K562 (cell line): ENCODE data around the gene OR52K1.

ENCODE experiments used
- ASH1L ChIP-seq: fragments of 450-650 bp; IDR thresholded peaks from 2 replicates; pipeline ENCODE4 v1.6.1; 2018; ENCODE audit warnings: borderline replicate concordance, mild to moderate bottlenecking, low read depth; ENCODE audit not compliant: partially characterized antibody
- CBX8 ChIP-seq: fragments of 200-600 bp; sonication (generic); IDR thresholded peaks from 2 replicates; pipeline ENCODE4 v1.6.1; 2012; ENCODE audit warnings: borderline replicate concordance, mixed run types, low read depth, mild to moderate bottlenecking, moderate library complexity, mixed read lengths, low read length, control low read depth, inconsistent platforms; ENCODE audit not compliant: poor library complexity, severe bottlenecking; ENCODE audit errors: extremely low read depth
- EZH2 ChIP-seq: IDR thresholded peaks from 2 replicates; pipeline ENCODE4 v1.6.1; 2012; ENCODE audit warnings: low read depth, mild to moderate bottlenecking, inconsistent platforms, low read length, borderline replicate concordance
- LCOR ChIP-seq: sonication (generic); formaldehyde crosslinking; IDR thresholded peaks from 2 replicates; pipeline ENCODE4 v1.8.0; 2022; ENCODE audit warnings: mild to moderate bottlenecking, missing genetic modification reagents
- LEF1 ChIP-seq: fragments of 450-650 bp; IDR thresholded peaks from 2 replicates; pipeline ENCODE4 v1.6.1; 2016; ENCODE audit warnings: mild to moderate bottlenecking
- MXI1 ChIP-seq: IDR thresholded peaks from 2 replicates; pipeline ENCODE4 v1.6.1; 2011; ENCODE audit warnings: low read depth, mild to moderate bottlenecking, improper control_type of control experiment, low read length
- NR1H2 ChIP-seq: sonication (generic); formaldehyde crosslinking; IDR thresholded peaks from 2 replicates; pipeline ENCODE4 v1.4.0; 2020; ENCODE audit warnings: mild to moderate bottlenecking, missing genetic modification reagents
- PBX2 ChIP-seq, 2 experiments: IDR thresholded peaks in 1 of 2; conservative IDR thresholded peaks in 1 of 2; 2 replicates each; pipeline ENCODE4 v1.6.1; 2016; ENCODE audit warnings: low read depth in 2 of 2, mild to moderate bottlenecking in 1 of 2, missing compliant biosample characterization in 1 of 2, missing genetic modification characterization in 1 of 2, moderate library complexity in 1 of 2
- POLR2A ChIP-seq: fragments of 450-650 bp; conservative IDR thresholded peaks from 2 replicates; pipeline ENCODE4 v1.6.1; 2016
- POLR2G ChIP-seq: fragments of 200-400 bp; formaldehyde crosslinking; IDR thresholded peaks from 2 replicates; pipeline ENCODE4 v1.6.1; 2017; ENCODE audit warnings: low read depth, mild to moderate bottlenecking, antibody characterized with exemption, low read length, moderate library complexity
- REST ChIP-seq, 2 experiments: fragments of 450-650 bp; formaldehyde crosslinking in 1 of 2; IDR thresholded peaks; 2 replicates each; pipeline versions ENCODE4 v1.4.0 to v1.6.1; 2014 to 2020; ENCODE audit warnings: mild to moderate bottlenecking in 2 of 2, borderline replicate concordance in 1 of 2, low read depth in 1 of 2

- TF ChIP-seq NR1H2 (CRISPR knock-in tag) (no peak), MXI1 (no peak), EZH2 (no peak), LCOR (CRISPR knock-in tag) (no peak), REST (IDR thresholded peaks at IDR 0.05; ENCODE audit: borderline replicate concordance) (no peak), REST (CRISPR knock-in tag; IDR thresholded peaks at IDR 0.05; ENCODE audit: low read depth) (no peak), POLR2A (no peak), PBX2 (CRISPR knock-in tag; IDR thresholded peaks at IDR 0.05; ENCODE audit: low read depth) (no peak), PBX2 (tag; conservative IDR thresholded peaks at IDR 0.05; ENCODE audit: low read depth) (no peak), POLR2G (no peak), CBX8 (no peak), LEF1 (no peak), ASH1L (no peak)
Measured at GRCh38 chr11:4523666-4524065, 41.2 kb downstream of the OR52K1 start.
